Tibial nerve (tissue), 4 donors: Measurements from ENCODE around the gene HOXA1. TPM values are rescaled to one million over a fixed set of nuclear protein-coding genes. Genes with fewer than 3 reads are reported as not detected.

Experiments used
- DNase-seq, 2 donors: peaks; one replicate each; pipeline ENCODE4 v3.0.0-alpha.2; 2019; ENCODE audit warnings: low spot score in 2 of 2
- H3K27ac ChIP-seq, 4 donors: fragments of 200-600 bp; sonication (generic) in 3 of 4; one replicate each; pipeline ENCODE4 v1.5.1; 2017 to 2019; ENCODE audit warnings: mild to moderate bottlenecking in 1 of 4
- H3K27me3 ChIP-seq, 2 donors: fragments of 200-600 bp; sonication (generic) in 1 of 2; one replicate each; pipeline versions ENCODE4 v1.5.1 to v1.6.0; 2017 to 2019
- H3K36me3 ChIP-seq, 3 donors: fragments of 200-600 bp; sonication (generic); one replicate each; pipeline ENCODE4 v1.5.1; 2018 to 2019
- H3K4me1 ChIP-seq, 4 donors: fragments of 200-600 bp; sonication (generic) in 3 of 4; one replicate each; pipeline ENCODE4 v1.5.1; 2017 to 2019
- H3K4me3 ChIP-seq, 4 donors: fragments of 200-600 bp; sonication (generic) in 3 of 4; one replicate each; pipeline ENCODE4 v1.5.1; 2017 to 2019; ENCODE audit warnings: mild to moderate bottlenecking in 1 of 4, moderate library complexity in 1 of 4
- H3K9me3 ChIP-seq, 4 donors: fragments of 200-600 bp; sonication (generic) in 3 of 4; one replicate each; pipeline ENCODE4 v1.5.1; 2017 to 2019
- CTCF ChIP-seq, 5 experiments: fragments of 200-600 bp in 3 of 5; fragments of 450-650 bp in 2 of 5; sonication (generic) in 3 of 5; IDR thresholded peaks; one replicate each; pipeline ENCODE4 v1.5.1; 2016 to 2019; ENCODE audit warnings: antibody characterized with exemption in 5 of 5, mild to moderate bottlenecking in 3 of 5, moderate library complexity in 2 of 5
- EP300 ChIP-seq, 2 donors: sonication (generic); formaldehyde crosslinking; IDR thresholded peaks; one replicate each; pipeline ENCODE4 v1.6.1; 2017; ENCODE audit warnings: antibody characterized with exemption in 2 of 2, mild to moderate bottlenecking in 1 of 2
- POLR2A ChIP-seq, 2 donors: fragments of 450-650 bp; IDR thresholded peaks; one replicate each; pipeline ENCODE4 v1.6.1; 2017; ENCODE audit warnings: antibody characterized with exemption in 2 of 2, mild to moderate bottlenecking in 2 of 2, moderate library complexity in 2 of 2
- WGBS, 2 donors: methylation state at CpG; one replicate each; pipeline ENCODE4 v1.1.5; 2018; 5-methylcytosine and 5-hydroxymethylcytosine counted together
- total RNA-seq, 4 donors: library from RNA; depleted of rRNA; stranded (reverse); fragments of >200 nt; gene quantifications; one replicate each; pipeline ENCODE4 v1.1.0, GENCODE V29; 2016

Gene HOXA1
- total RNA-seq = 1 to 10 TPM in 2 of 4 donors, under 1 TPM in 2; 0.44 to 2.1 (median 1.2) TPM

- Histone ChIP-seq H3K27ac (peak within 1 kb of the TSS; percentile 61 to 87 (median 74)), H3K36me3 (no peaks in the 10 kb centered on the region), H3K4me3 (peak within 1 kb of the TSS; percentile 51 to 94 (median 86)), H3K27me3 (peaks cover 0 to 73% of the 10 kb centered on the region in 2 donors), H3K4me1 (peaks cover 0 to 61% (median 7%) of the 10 kb centered on the region in 4 donors), H3K9me3 (no peaks in the 10 kb centered on the region)
- no peak for TF ChIP-seq CTCF (IDR thresholded peaks at IDR 0.05)
- TF ChIP-seq EP300 (IDR thresholded peaks at IDR 0.05) = peak in 1 of 2 donors; percentile 73
- peak; percentile 23 to 45 for TF ChIP-seq POLR2A (IDR thresholded peaks at IDR 0.05)
- DNase-seq = peak in 1 of 2 donors; percentile 66
- 0 to 1% methylated on average over 47 to 55 of the region's 68 CpGs for WGBS, 2 donors
Measured at GRCh38 chr7:27095897-27096767, at the start of gene HOXA1. Gene HOXA1, minus strand, starts transcription at chr7:27096000. Its CDS starts 88 bp downstream, at chr7:27095912.

- no peaks in the 10 kb centered on the region for H3K9me3 ChIP-seq
- peaks cover 0 to 97% of the 10 kb centered on the region in 2 donors for H3K27me3 ChIP-seq
- H3K27ac ChIP-seq = peak overlapping the region in 3 of 4 donors; percentile 46 to 77 (median 55)
- H3K4me1 ChIP-seq = peaks cover 0 to 58% (median 7%) of the 10 kb centered on the region in 4 donors
- TF ChIP-seq EP300 (IDR thresholded peaks at IDR 0.05) (no peak), CTCF (IDR thresholded peaks at IDR 0.05) (no peak), POLR2A (IDR thresholded peaks at IDR 0.05) (no peak)
- peaks cover 0 to 27% (median 0%) of the 10 kb centered on the region in 3 donors for H3K36me3 ChIP-seq
- WGBS, 2 donors = 73 to 76% methylated on average over 46 to 47 of the region's 47 CpGs
- H3K4me3 ChIP-seq = peak overlapping the region in 1 of 4 donors; percentile 4
- DNase-seq = no peak
Measured at GRCh38 chr7:27145165-27145913, 49.5 kb upstream of the HOXA1 start.

DNA sequence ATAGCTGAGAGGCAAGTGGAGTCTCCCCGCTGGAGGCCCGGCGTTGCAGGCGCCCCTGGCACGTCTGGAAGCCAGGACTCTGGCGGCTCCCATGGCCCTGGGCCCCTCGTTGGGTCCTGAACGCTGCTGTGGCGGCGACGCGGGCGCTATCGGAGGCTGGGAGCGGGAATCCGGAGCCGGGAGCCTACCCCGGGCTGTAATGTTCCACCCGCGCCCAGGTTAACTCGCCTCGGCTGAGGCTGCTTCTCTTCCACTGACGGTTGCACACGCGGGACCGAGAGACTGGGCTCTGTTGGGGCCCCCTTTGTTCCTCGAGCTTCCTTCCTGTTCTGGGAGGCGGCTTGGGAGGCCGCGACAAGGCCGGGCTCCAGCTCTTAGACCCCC lies 49.0 kb upstream of the HOXA1 start:
- Histone ChIP-seq H3K4me3 (no peak overlapping the region), H3K36me3 (peaks cover 0 to 28% (median 0%) of the 10 kb centered on the region in 3 donors), H3K9me3 (no peaks in the 10 kb centered on the region), H3K27me3 (peaks cover 0 to 97% of the 10 kb centered on the region in 2 donors), H3K27ac (peak overlapping the region in 3 of 4 donors; percentile 19 to 55 (median 46)), H3K4me1 (peaks cover 0 to 54% (median 7%) of the 10 kb centered on the region in 4 donors)
- TF ChIP-seq POLR2A (IDR thresholded peaks at IDR 0.05) = no peak
- WGBS, 2 donors = 37 to 55% methylated on average over 31 of the region's 31 CpGs
- no peak for DNase-seq

DNA sequence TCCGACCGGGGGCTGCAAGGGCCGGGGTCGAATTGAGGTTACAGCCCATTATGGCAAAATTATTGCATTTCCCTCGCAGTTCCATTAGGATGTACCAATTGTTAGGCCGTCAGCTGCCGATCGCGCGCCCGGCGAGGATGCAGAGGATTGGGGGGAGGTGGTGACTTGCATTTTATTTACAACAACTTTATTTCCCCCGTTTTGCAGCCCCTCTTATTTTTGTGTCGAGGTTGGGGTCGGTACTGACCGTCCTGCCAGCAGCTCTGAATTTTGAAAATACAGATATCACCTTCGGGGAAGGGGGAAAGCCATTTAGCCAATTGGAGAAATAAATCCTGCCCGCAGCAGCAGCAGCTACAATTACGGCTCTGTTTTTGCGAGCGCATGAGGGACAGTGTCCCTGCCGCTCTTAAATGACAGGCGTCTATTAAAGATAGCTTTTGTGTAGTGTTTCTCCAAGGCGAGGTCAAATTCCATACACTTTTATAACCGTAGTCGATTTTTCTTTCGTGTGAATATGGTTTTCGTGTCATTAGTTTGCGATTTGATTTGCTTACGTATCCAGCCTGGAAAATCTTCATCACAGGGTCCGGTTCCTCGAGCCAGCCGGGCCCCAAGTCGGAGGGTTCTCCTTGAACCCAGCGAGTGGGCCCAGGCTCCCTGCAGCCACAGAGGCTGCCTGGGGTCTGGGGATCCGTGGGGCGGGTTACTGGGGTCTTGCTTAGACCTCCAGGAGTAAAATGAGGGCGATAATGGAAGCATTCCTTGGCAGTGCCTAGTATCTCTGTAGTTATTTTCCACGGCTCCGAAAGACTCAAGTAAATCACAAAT lies 48.4 kb upstream of the HOXA1 start:
- peak overlapping the region in 2 of 4 donors; percentile 28 to 54 for H3K4me3 ChIP-seq
- no peaks in the 10 kb centered on the region for H3K9me3 ChIP-seq
- peak overlapping the region in 3 of 4 donors; percentile 19 to 55 (median 46) for H3K27ac ChIP-seq
- TF ChIP-seq POLR2A (IDR thresholded peaks at IDR 0.05) = no peak
- no peak for TF ChIP-seq CTCF (IDR thresholded peaks at IDR 0.05)
- TF ChIP-seq EP300 (IDR thresholded peaks at IDR 0.05) = no peak
- H3K36me3 ChIP-seq = peaks cover 0 to 33% (median 0%) of the 10 kb centered on the region in 3 donors
- H3K4me1 ChIP-seq = peaks cover 0 to 55% (median 7%) of the 10 kb centered on the region in 4 donors
- H3K27me3 ChIP-seq = peaks cover 0 to 97% of the 10 kb centered on the region in 2 donors
- no peak for DNase-seq
- 36 to 59% methylated on average over 40 of the region's 40 CpGs for WGBS, 2 donors
